Measurements from ENCODE around the gene RANBP10. TPM values are rescaled to one million over a fixed set of nuclear protein-coding genes. Genes with fewer than 3 reads are reported as not detected.

Gene RANBP10
- total RNA-seq, 2 donors from 2014 or later, result 14.7 to 22.5 TPM

GRCh38 chr16:67726106-67727034 lies 80.0 kb downstream of the RANBP10 start:
- no peak for TF ChIP-seq CTCF (IDR thresholded peaks at IDR 0.05)
- Histone ChIP-seq H3K9ac (ENCODE audit: low read depth in 2 of 2, low read length in 2 of 2) (no peak overlapping the region), H3K9me3 (no peaks in the 10 kb centered on the region), H3K27me3 (no peaks in the 10 kb centered on the region), H3K4me3 (no peak overlapping the region), H3K4me1 (no peaks in the 10 kb centered on the region), H3K36me3 (peaks cover 9% of the 10 kb centered on the region), H3K27ac (no peak overlapping the region)
- intact Hi-C loops (cut with DNase I), result no loop called here
- no peak for DNase-seq

GRCh38 chr16:67723911-67724305 lies 82.5 kb downstream of the RANBP10 start:
- Histone ChIP-seq H3K4me3 (no peak overlapping the region), H3K27ac (no peak overlapping the region), H3K4me1 (no peaks in the 10 kb centered on the region), H3K27me3 (no peaks in the 10 kb centered on the region), H3K9me3 (no peaks in the 10 kb centered on the region), H3K9ac (ENCODE audit: low read depth in 2 of 2, low read length in 2 of 2) (no peak overlapping the region), H3K36me3 (no peaks in the 10 kb centered on the region)
- TF ChIP-seq CTCF (IDR thresholded peaks at IDR 0.05), result no peak
- intact Hi-C loops (cut with DNase I), result no loop called here
- DNase-seq, result no peak

GRCh38 chr16:67723151-67723910 lies 83.0 kb downstream of the RANBP10 start:
- intact Hi-C loops (cut with DNase I), result no loop called here
- no peaks in the 10 kb centered on the region for H3K27me3 ChIP-seq
- no peak overlapping the region for H3K9ac ChIP-seq (ENCODE audit: low read depth in 2 of 2, low read length in 2 of 2)
- DNase-seq, result no peak
- H3K36me3 ChIP-seq, result no peaks in the 10 kb centered on the region
- no peak for TF ChIP-seq CTCF (IDR thresholded peaks at IDR 0.05)
- H3K4me1 ChIP-seq, result peaks cover under 1% of the 10 kb centered on the region
- no peak overlapping the region for H3K4me3 ChIP-seq
- no peaks in the 10 kb centered on the region for H3K9me3 ChIP-seq
- no peak overlapping the region for H3K27ac ChIP-seq

- Histone ChIP-seq H3K9ac (ENCODE audit: low read depth in 2 of 2, low read length in 2 of 2) (peak overlapping the region in 1 of 2 donors; percentile 81), H3K4me1 (peaks cover 14% of the 10 kb centered on the region), H3K4me3 (no peak overlapping the region), H3K27me3 (no peaks in the 10 kb centered on the region), H3K27ac (peak overlapping the region; percentile 66), H3K36me3 (no peaks in the 10 kb centered on the region), H3K9me3 (no peaks in the 10 kb centered on the region)
- TF ChIP-seq CTCF (IDR thresholded peaks at IDR 0.05), result no peak
- no peak for DNase-seq
- intact Hi-C loops (cut with DNase I), result no loop called here
Measured at GRCh38 chr16:67720236-67720635, 86.1 kb downstream of the RANBP10 start.

GRCh38 chr16:67719778-67720144 lies 86.6 kb downstream of the RANBP10 start:
- no peak for TF ChIP-seq CTCF (IDR thresholded peaks at IDR 0.05)
- intact Hi-C loops (cut with DNase I), result loop anchor here (5.0 kb wide), 1 partner anchor 42 kb away; no protein-coding TSS in a partner anchor
- H3K9ac ChIP-seq (ENCODE audit: low read depth in 2 of 2, low read length in 2 of 2), result peak overlapping the region; percentile 81 to 87

More at GRCh38 chr16:67719778-67720144, 86.6 kb downstream of the RANBP10 start:
- peak; percentile 52 for DNase-seq
- Histone ChIP-seq H3K4me1 (peaks cover 14% of the 10 kb centered on the region), H3K4me3 (peak overlapping the region; percentile 94), H3K27me3 (no peaks in the 10 kb centered on the region), H3K36me3 (no peaks in the 10 kb centered on the region), H3K27ac (peak overlapping the region; percentile 66), H3K9me3 (no peaks in the 10 kb centered on the region)
